HCT116 (cell line): Measurements from ENCODE around the gene C12orf75. TPM values are rescaled to one million over a fixed set of nuclear protein-coding genes. Genes with fewer than 3 reads are reported as not detected.

Experiments used
- ATAC-seq: fragments of 200-7000 bp; cut with Tn5 transposase; 2 replicates; pipeline ENCODE4 v1.9.1; 2020; ENCODE audit warnings: mild to moderate bottlenecking, moderate library complexity
- BruUV-seq: library from RNA; stranded (reverse); fragments of 400-500 nt; replicated peaks from 2 replicates; lab custom pipeline; 2021; lab: Mats Ljungman, UMichigan
- CTCF ChIA-PET: fragments of 300-600 bp; sonication (Branson Sonifier 250); formaldehyde crosslinking; loops from one replicate; lab custom pipeline; 2021; ENCODE audit warnings: antibody characterized with exemption; lab: Charles Lee
- POLR2A ChIA-PET: fragments of 300-600, 350-600 bp; sonication (Branson Sonifier 250); formaldehyde crosslinking; loops from one replicate; lab custom pipeline; 2021; ENCODE audit warnings: antibody characterized with exemption; lab: Charles Lee
- RAD21 ChIA-PET, 2 experiments: fragments of 300-600 bp; sonication (Branson Sonifier 250); formaldehyde crosslinking; loops; one replicate each; lab custom pipeline; 2023; ENCODE audit warnings: low total read pairs in 2 of 2; ENCODE audit not compliant: uncharacterized antibody in 2 of 2, unreplicated experiment in 2 of 2, low non-redundant PET in 1 of 2; lab: Charles Lee
- DNase-seq: peaks from one replicate; pipeline ENCODE4 v3.0.0-alpha.2; 2010; ENCODE audit warnings: low read depth, low spot score
- H2AFZ ChIP-seq: fragments of 200-600 bp; shearing (Covaris generic), sonication (generic); 2 replicates; pipeline ENCODE4 v1.6.1; 2017; ENCODE audit warnings: low read depth, mixed run types, mixed read lengths, antibody characterized with exemption, low read length; ENCODE audit not compliant: poor library complexity, severe bottlenecking
- H3K27ac ChIP-seq: 2 replicates; pipeline ENCODE4 v1.5.1; 2012; ENCODE audit warnings: low read depth, low read length
- H3K27me3 ChIP-seq: fragments of 200-600 bp; sonication (generic); 2 replicates; pipeline ENCODE4 v1.6.1; 2016; ENCODE audit warnings: mixed run types, low read length, mixed read lengths; ENCODE audit not compliant: insufficient read depth
- H3K36me3 ChIP-seq, 2 experiments: fragments of 200-500 bp in 1 of 2; fragments of 200-600 bp in 1 of 2; sonication (Bioruptor generic) in 1 of 2; sonication (generic) in 1 of 2; 2 replicates each; pipeline versions ENCODE4 v1.5.1 to v1.6.1; 2014 to 2016; ENCODE audit warnings: low read length in 2 of 2, inconsistent platforms in 1 of 2, mixed read lengths in 1 of 2, mixed run types in 1 of 2; ENCODE audit not compliant: insufficient read depth in 2 of 2, control insufficient read depth in 1 of 2
- H3K4me1 ChIP-seq, 2 experiments: fragments of 200-600 bp in 1 of 2; sonication (generic) in 1 of 2; 2 replicates each; pipeline versions ENCODE4 v1.5.1 to v1.6.1; 2012 to 2017; ENCODE audit warnings: low read length in 2 of 2, inconsistent platforms in 1 of 2, mild to moderate bottlenecking in 1 of 2, mixed read lengths in 1 of 2, mixed run types in 1 of 2, moderate library complexity in 1 of 2; ENCODE audit not compliant: insufficient read depth in 2 of 2, control insufficient read depth in 1 of 2
- H3K4me2 ChIP-seq: fragments of 200-600 bp; sonication (generic); 2 replicates; pipeline ENCODE4 v1.6.1; 2017; ENCODE audit warnings: mixed run types, low read length, mixed read lengths
- H3K4me3 ChIP-seq, 2 experiments: fragments of 200-600 bp in 1 of 2; sonication (generic) in 1 of 2; replicated peaks in 1 of 2; 2 replicates each; pipeline ENCODE4 v1.5.1; 2011 to 2016; ENCODE audit warnings: low read length in 2 of 2, control low read depth in 1 of 2, low read depth in 1 of 2, mild to moderate bottlenecking in 1 of 2, mixed read lengths in 1 of 2, mixed run types in 1 of 2
- H3K79me2 ChIP-seq: fragments of 200-600 bp; sonication (generic); 2 replicates; pipeline ENCODE4 v1.6.1; 2017; ENCODE audit warnings: mild to moderate bottlenecking, mixed run types, low read length, moderate library complexity, mixed read lengths; ENCODE audit not compliant: insufficient read depth
- H3K9ac ChIP-seq: fragments of 200-600 bp; sonication (generic); 2 replicates; pipeline ENCODE4 v1.6.1; 2016; ENCODE audit warnings: low read length, mixed read lengths
- H3K9me2 ChIP-seq: fragments of 200-600 bp; sonication (generic), shearing (Covaris generic); 2 replicates; pipeline ENCODE4 v1.6.1; 2017; ENCODE audit warnings: mixed run types, mild to moderate bottlenecking, moderate library complexity; ENCODE audit not compliant: insufficient read depth
- H3K9me3 ChIP-seq, 2 experiments: fragments of 200-500 bp in 1 of 2; fragments of 200-600 bp in 1 of 2; sonication (Bioruptor generic) in 1 of 2; sonication (generic) in 1 of 2; 2 replicates each; pipeline ENCODE4 v1.6.1; 2014 to 2017; ENCODE audit warnings: low read length in 2 of 2, mixed read lengths in 2 of 2, inconsistent platforms in 1 of 2, low read depth in 1 of 2, mild to moderate bottlenecking in 1 of 2, mixed run types in 1 of 2, moderate library complexity in 1 of 2; ENCODE audit not compliant: control insufficient read depth in 1 of 2, insufficient read depth in 1 of 2
- H4K20me1 ChIP-seq: fragments of 200-600 bp; sonication (generic), shearing (Covaris generic); 2 replicates; pipeline ENCODE4 v1.6.1; 2017; ENCODE audit warnings: mixed run types, mild to moderate bottlenecking, moderate library complexity; ENCODE audit not compliant: insufficient read depth
- JUND ChIP-seq: IDR thresholded peaks from 2 replicates; pipeline ENCODE4 v1.6.1; 2012
- POLR2AphosphoS5 ChIP-seq: IDR thresholded peaks from 2 replicates; pipeline ENCODE4 v1.6.1; 2011; ENCODE audit warnings: mild to moderate bottlenecking, low read depth, low read length, moderate library complexity
- RAD21 ChIP-seq: IDR thresholded peaks from 2 replicates; pipeline ENCODE4 v1.6.1; 2012; ENCODE audit warnings: low read depth, mild to moderate bottlenecking
- REST ChIP-seq: IDR thresholded peaks from 2 replicates; pipeline ENCODE4 v1.6.1; 2012; ENCODE audit warnings: low read depth
- SIN3A ChIP-seq: IDR thresholded peaks from 2 replicates; pipeline ENCODE4 v1.6.1; 2012; ENCODE audit warnings: low read depth
- SRF ChIP-seq: IDR thresholded peaks from 2 replicates; pipeline ENCODE4 v1.6.1; 2012; ENCODE audit warnings: low read depth
- ZFX ChIP-seq: fragments of 450-650 bp; IDR thresholded peaks from 2 replicates; pipeline ENCODE4 v1.6.1; 2017
- ZNF274 ChIP-seq: fragments of 200-500 bp; sonication (Bioruptor generic); IDR thresholded peaks from 2 replicates; pipeline ENCODE4 v1.6.1; 2014; ENCODE audit warnings: mild to moderate bottlenecking, low read depth, low read length, inconsistent platforms
- intact Hi-C: fragments of 100-400 bp; cut with micrococcal nuclease; formaldehyde crosslinking; loops from 2 replicates; pipeline ENCODE4 v1.10.0; 2022
- total RNA-seq: library from RNA; stranded (reverse); gene quantifications from one replicate; pipeline ENCODE4 v1.2.1, GENCODE V29; 2021; ENCODE audit not compliant: unreplicated experiment

C12orf75 gene
- total RNA-seq, 1 experiment from 2014 or later, result 81.0 TPM

- H3K9me2 ChIP-seq, result no peaks in the 10 kb centered on the region
- no peaks in the 10 kb centered on the region for H3K4me1 ChIP-seq
- no peak for TF ChIP-seq ZFX
- TF ChIP-seq REST, result no peak
- no peak for TF ChIP-seq ZNF274
- no peak for TF ChIP-seq JUND
- no peak for TF ChIP-seq RAD21
- TF ChIP-seq SIN3A, result no peak
- no peak for TF ChIP-seq POLR2AphosphoS5
- no peak for TF ChIP-seq SRF
- POLR2A ChIA-PET, result no interaction called here
- no peaks in the 10 kb centered on the region for H4K20me1 ChIP-seq
- no peaks in the 10 kb centered on the region for H3K79me2 ChIP-seq
- no peak overlapping the region for H3K4me3 ChIP-seq
- H3K4me2 ChIP-seq, result no peak overlapping the region
- no peak overlapping the region for H2AFZ ChIP-seq
- BruUV-seq, result no TSS peak
- ATAC-seq, result no peak
- no peaks in the 10 kb centered on the region for H3K27me3 ChIP-seq
- H3K36me3 ChIP-seq, result no peaks in the 10 kb centered on the region
- H3K9ac ChIP-seq, result no peak overlapping the region
- no peak for DNase-seq
- RAD21 ChIA-PET, result no interaction called here
- CTCF ChIA-PET, result no interaction called here
- intact Hi-C loops, result no loop called here
- H3K9me3 ChIP-seq, result no peaks in the 10 kb centered on the region
- no peak overlapping the region for H3K27ac ChIP-seq
These were observed 36.3 kb upstream of the C12orf75 start for GRCh38 chr12:105294161-105294560.
